A549 (cell line): ENCODE results near the gene ASCL2. TPM values are rescaled to one million over a fixed set of nuclear protein-coding genes. Genes with fewer than 3 reads are reported as not detected.

Experiments
- ATAC-seq, 2 experiments: fragments of 200-7000 bp in 1 of 2; fragments of >200 bp in 1 of 2; cut with Nextera tagmentation in 1 of 2; cut with Tn5 transposase in 1 of 2; 3 replicates each; pipeline versions ENCODE4 v1.8.0 to v1.9.1; 2018 to 2020; ENCODE audit warnings: mild to moderate bottlenecking in 1 of 2, moderate library complexity in 1 of 2
- CTCF ChIA-PET: fragments of 300-600 bp; sonication (Branson Sonifier 250); formaldehyde crosslinking; extraction: SDS; loops from one replicate; lab custom pipeline; 2021; ENCODE audit warnings: antibody characterized with exemption, inconsistent platforms; lab: Yijun Ruan, JAX
- POLR2A ChIA-PET: fragments of 350-600 bp; formaldehyde crosslinking; extraction: SDS; loops from one replicate; lab custom pipeline; 2021; ENCODE audit warnings: antibody characterized with exemption, inconsistent platforms; lab: Yijun Ruan, JAX
- DNase-seq, 2 experiments: peaks; one replicate each; pipeline versions ENCODE4 v3.0.0 to v3.0.0-alpha.2; 2011 to 2016; ENCODE audit warnings: low read depth in 1 of 2, low spot score in 1 of 2
- FAIRE-seq: peaks from 2 replicates; lab custom pipeline; 2011; peaks lifted over from hg19 to GRCh38; lab: Jason Lieb, UNC
- H3K27ac ChIP-seq, 2 experiments: fragments of >200 bp; sonication (Bioruptor Twin); formaldehyde crosslinking; 3 replicates each; pipeline ENCODE4 v1.5.1; 2016 to 2017
- H3K4me1 ChIP-seq: fragments of >200 bp; sonication (Bioruptor Twin); formaldehyde crosslinking; 3 replicates; pipeline ENCODE4 v1.6.1; 2016
- H3K4me2 ChIP-seq: fragments of >200 bp; sonication (Bioruptor Twin); formaldehyde crosslinking; 3 replicates; pipeline ENCODE4 v1.6.1; 2016
- H3K4me3 ChIP-seq: fragments of >200 bp; sonication (Bioruptor Twin); formaldehyde crosslinking; 3 replicates; pipeline ENCODE4 v1.5.1; 2016
- H3K9me3 ChIP-seq: fragments of >200 bp; sonication (Bioruptor Twin); formaldehyde crosslinking; 3 replicates; pipeline ENCODE4 v1.6.1; 2016
- CEBPB ChIP-seq, 2 experiments: fragments of >200 bp in 1 of 2; sonication (Bioruptor Twin) in 1 of 2; formaldehyde crosslinking in 1 of 2; IDR thresholded peaks; 2 replicates each; pipeline ENCODE4 v1.6.1; 2012 to 2016
- EP300 ChIP-seq, 2 experiments: fragments of >200 bp; sonication (Bioruptor Twin); formaldehyde crosslinking; IDR thresholded peaks; 2 replicates in 1 of 2; 3 replicates in 1 of 2; pipeline ENCODE4 v1.6.1; 2016 to 2017
- HDAC2 ChIP-seq: fragments of 200-600 bp; sonication (generic); IDR thresholded peaks from 2 replicates; pipeline ENCODE4 v1.6.1; 2016
- HOXA7 ChIP-seq: fragments of 250-450 bp; sonication (Bioruptor Pico); IDR thresholded peaks from 2 replicates; pipeline ENCODE4 v1.5.0; 2020; ENCODE audit warnings: mild to moderate bottlenecking, moderate library complexity
- JUN ChIP-seq, 2 experiments: fragments of >200 bp; sonication (Bioruptor Twin); formaldehyde crosslinking; IDR thresholded peaks; 2 replicates in 1 of 2; 3 replicates in 1 of 2; pipeline ENCODE4 v1.6.1; 2016 to 2017
- KDM1A ChIP-seq: fragments of 200-600 bp; sonication (generic); IDR thresholded peaks from 2 replicates; pipeline ENCODE4 v1.6.1; 2016; ENCODE audit warnings: low read depth, mild to moderate bottlenecking
- NFE2L2 ChIP-seq: fragments of 150-350 bp; conservative IDR thresholded peaks from 2 replicates; pipeline ENCODE4 v1.6.1; 2014; ENCODE audit warnings: low read length
- NR3C1 ChIP-seq: fragments of >200 bp; sonication (Bioruptor Twin); formaldehyde crosslinking; IDR thresholded peaks from 3 replicates; pipeline ENCODE4 v1.6.1; 2017
- RNF2 ChIP-seq: fragments of 200-600 bp; sonication (generic); IDR thresholded peaks from 2 replicates; pipeline ENCODE4 v1.6.1; 2016; ENCODE audit warnings: low read depth, mild to moderate bottlenecking, antibody characterized with exemption, moderate library complexity, borderline replicate concordance
- SMC3 ChIP-seq: fragments of >200 bp; sonication (Bioruptor Twin); formaldehyde crosslinking; IDR thresholded peaks from 3 replicates; pipeline ENCODE4 v1.6.1; 2018; ENCODE audit warnings: inconsistent platforms
- SREBF2 ChIP-seq: fragments of 450-650 bp; IDR thresholded peaks from 2 replicates; pipeline ENCODE4 v1.6.1; 2014; ENCODE audit warnings: mild to moderate bottlenecking, moderate library complexity
- TFCP2L1 ChIP-seq: fragments of 250-450 bp; sonication (Bioruptor Pico); IDR thresholded peaks from 2 replicates; pipeline ENCODE4 v1.5.0; 2021; ENCODE audit warnings: mild to moderate bottlenecking
- ZFP36 ChIP-seq: fragments of 450-650 bp; IDR thresholded peaks from 2 replicates; pipeline ENCODE4 v1.6.1; 2014; ENCODE audit warnings: borderline replicate concordance; ENCODE audit not compliant: partially characterized antibody
- ZNF302 ChIP-seq: fragments of 250-450 bp; sonication (Bioruptor Pico); IDR thresholded peaks from 2 replicates; pipeline ENCODE4 v1.9.0; 2021; ENCODE audit warnings: inconsistent platforms, mild to moderate bottlenecking, moderate library complexity
- WGBS: methylation state at CpG from one replicate; pipeline ENCODE4 v1.1.6; 2017; ENCODE audit errors: missing lambda C conversion rate; 5-methylcytosine and 5-hydroxymethylcytosine counted together
- polyA plus RNA-seq, 4 experiments: library from polyadenylated mRNA; depleted of rRNA in 3 of 4; stranded (reverse); fragments of >200 nt; fragmentation: RNase III in 1 of 4; extraction: RNeasy Plus Mini Kit Qiagen cat#74134 plus additional on column Dnase treatment in 1 of 4; gene quantifications; 2 replicates in 3 of 4; 3 replicates in 1 of 4; pipeline ENCODE4 v1.2.3, GENCODE V29; 2011 to 2017
- TF ChIP-seq, protein P1 (sequence below): fragments of 150-350 bp; IDR thresholded peaks from 2 replicates; pipeline ENCODE4 v1.6.1; 2014; ENCODE audit warnings: low read depth, mild to moderate bottlenecking, low read length
- TF ChIP-seq, protein P2 (sequence below): fragments of 250-450 bp; sonication (Bioruptor Pico); IDR thresholded peaks from 2 replicates; pipeline ENCODE4 v1.5.0; 2020; ENCODE audit warnings: low read depth, mild to moderate bottlenecking, moderate library complexity
- TF ChIP-seq, protein P3 (sequence below): fragments of >200 bp; sonication (Bioruptor Twin); formaldehyde crosslinking; IDR thresholded peaks from 2 replicates; pipeline ENCODE4 v1.6.1; 2016
- TF ChIP-seq, protein P4 (sequence below): fragments of >200 bp; sonication (Bioruptor Twin); formaldehyde crosslinking; IDR thresholded peaks from 3 replicates; pipeline ENCODE4 v1.5.1; 2016
- TF ChIP-seq, protein P5 (sequence below): fragments of 250-450 bp; sonication (Bioruptor Pico); IDR thresholded peaks from 2 replicates; pipeline ENCODE4 v1.5.0; 2021; ENCODE audit warnings: mild to moderate bottlenecking, moderate library complexity, borderline replicate concordance

The ASCL2 gene
- polyA plus RNA-seq, 2 of the 4 experiments (the other 2 are of a cell fraction) = not detected

DNA sequence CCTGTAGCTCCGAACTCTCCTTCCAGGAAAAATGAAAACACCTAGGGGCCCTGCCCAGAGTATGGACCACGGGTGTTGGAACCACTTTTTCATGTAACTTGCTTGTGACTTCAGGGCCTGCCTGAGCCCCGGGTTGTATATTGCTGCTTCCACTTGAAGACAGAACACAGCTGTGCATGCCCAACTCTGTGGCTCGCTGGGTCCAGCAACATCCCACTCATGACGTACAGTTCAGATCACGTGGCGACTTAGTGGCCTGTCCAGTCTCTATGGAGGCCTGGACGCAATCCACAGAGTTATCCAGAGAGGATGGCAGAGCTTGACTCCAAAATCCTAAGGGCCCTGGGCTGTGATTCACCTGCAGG is 24.5 kb upstream of the ASCL2 start:
- no peak for DNase-seq
- ChIA-PET CTCF (interaction anchor here (1.3 to 30.6 kb wide), 5 partner anchors 10 to 118 kb away, joined by 3 to 903 read pairs (median 22); partner anchors contain the start of gene TSSC4), POLR2A (no interaction called here)
- Histone ChIP-seq H3K9me3 (no peaks in the 10 kb centered on the region), H3K4me2 (no peak overlapping the region), H3K27ac (no peak overlapping the region), H3K4me3 (no peak overlapping the region), H3K4me1 (no peaks in the 10 kb centered on the region)
- ATAC-seq = no peak
- TF ChIP-seq TFCP2L1 (no peak), HDAC2 (no peak), KDM1A (no peak), JUN (IDR thresholded peaks at IDR 0.05) (no peak), SREBF2 (no peak), NR3C1 (no peak), SMC3 (no peak), NFE2L2 (no peak), RNF2 (no peak)
- TF ChIP-seq, protein P1, sequence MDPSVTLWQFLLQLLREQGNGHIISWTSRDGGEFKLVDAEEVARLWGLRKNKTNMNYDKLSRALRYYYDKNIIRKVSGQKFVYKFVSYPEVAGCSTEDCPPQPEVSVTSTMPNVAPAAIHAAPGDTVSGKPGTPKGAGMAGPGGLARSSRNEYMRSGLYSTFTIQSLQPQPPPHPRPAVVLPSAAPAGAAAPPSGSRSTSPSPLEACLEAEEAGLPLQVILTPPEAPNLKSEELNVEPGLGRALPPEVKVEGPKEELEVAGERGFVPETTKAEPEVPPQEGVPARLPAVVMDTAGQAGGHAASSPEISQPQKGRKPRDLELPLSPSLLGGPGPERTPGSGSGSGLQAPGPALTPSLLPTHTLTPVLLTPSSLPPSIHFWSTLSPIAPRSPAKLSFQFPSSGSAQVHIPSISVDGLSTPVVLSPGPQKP = no peak
- 44% methylated on average over 8 of the region's 8 CpGs for WGBS
- FAIRE-seq = no peak

DNA sequence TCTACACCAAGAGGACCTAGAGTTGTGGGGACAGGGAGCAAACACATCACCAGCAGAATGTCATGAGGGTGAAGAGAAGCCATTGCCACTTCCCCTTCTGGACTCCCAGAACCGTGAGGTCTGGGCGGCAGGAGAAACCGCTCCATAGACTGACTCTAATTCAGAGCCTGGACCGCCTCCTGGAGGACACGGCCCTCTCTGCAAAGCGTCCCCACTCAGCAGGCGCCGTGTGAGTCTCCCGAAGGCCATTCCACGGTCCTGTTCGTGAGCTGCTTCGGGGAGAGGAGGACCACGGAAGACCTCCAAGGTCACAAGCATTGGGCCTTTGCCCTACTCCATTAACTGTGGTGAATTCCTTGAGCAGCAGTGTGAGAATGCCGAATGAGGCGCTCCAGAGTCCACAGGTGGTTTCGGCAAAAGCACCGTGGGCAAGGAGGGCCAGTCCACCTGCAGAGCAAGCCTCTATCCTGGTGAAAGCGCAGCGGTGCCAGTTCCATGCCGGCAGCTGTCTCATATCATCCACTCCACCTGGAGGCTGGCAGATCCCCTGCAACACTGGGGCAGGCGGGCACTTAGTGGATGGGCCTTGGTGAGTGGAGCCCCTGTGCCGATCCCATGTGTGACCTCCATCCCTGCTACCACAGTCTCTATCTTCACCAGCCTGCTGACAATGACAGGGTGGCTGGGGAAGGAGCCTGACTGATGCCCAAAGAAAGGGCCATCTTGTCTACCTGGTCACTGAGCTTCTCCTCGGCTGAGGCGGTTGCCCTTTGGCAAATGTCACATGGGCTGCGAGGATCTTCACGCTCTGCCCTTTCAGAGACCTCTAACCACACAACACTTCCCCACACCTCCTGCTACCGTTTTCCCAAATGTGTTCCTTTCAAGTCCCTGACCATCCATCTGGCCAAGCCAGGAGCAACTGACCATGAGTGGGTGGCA is 23.9 kb upstream of the ASCL2 start:
- FAIRE-seq = no peak
- Histone ChIP-seq H3K4me1 (no peaks in the 10 kb centered on the region), H3K9me3 (no peaks in the 10 kb centered on the region), H3K4me3 (no peak overlapping the region), H3K27ac (no peak overlapping the region), H3K4me2 (no peak overlapping the region)
- ChIA-PET CTCF (interaction anchor here (1.3 to 30.6 kb wide), 6 partner anchors 11 to 119 kb away, joined by 3 to 903 read pairs (median 13); partner anchors contain the start of gene TSSC4), POLR2A (no interaction called here)
- WGBS = 75% methylated on average over 24 of the region's 27 CpGs
- ATAC-seq = peak; percentile 31 to 56; a peak in 4 of 6 replicates
- TF ChIP-seq SMC3 = no peak
- no peak for TF ChIP-seq HOXA7 (CRISPR knock-in tag)
- TF ChIP-seq, protein P1 = no peak
- TF ChIP-seq, protein P2, sequence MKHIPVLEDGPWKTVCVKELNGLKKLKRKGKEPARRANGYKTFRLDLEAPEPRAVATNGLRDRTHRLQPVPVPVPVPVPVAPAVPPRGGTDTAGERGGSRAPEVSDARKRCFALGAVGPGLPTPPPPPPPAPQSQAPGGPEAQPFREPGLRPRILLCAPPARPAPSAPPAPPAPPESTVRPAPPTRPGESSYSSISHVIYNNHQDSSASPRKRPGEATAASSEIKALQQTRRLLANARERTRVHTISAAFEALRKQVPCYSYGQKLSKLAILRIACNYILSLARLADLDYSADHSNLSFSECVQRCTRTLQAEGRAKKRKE = no peak
- TF ChIP-seq, protein P3, sequence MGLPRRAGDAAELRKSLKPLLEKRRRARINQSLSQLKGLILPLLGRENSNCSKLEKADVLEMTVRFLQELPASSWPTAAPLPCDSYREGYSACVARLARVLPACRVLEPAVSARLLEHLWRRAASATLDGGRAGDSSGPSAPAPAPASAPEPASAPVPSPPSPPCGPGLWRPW = no peak
- no peak for TF ChIP-seq CEBPB (IDR thresholded peaks at IDR 0.05)
- TF ChIP-seq, protein P4, sequence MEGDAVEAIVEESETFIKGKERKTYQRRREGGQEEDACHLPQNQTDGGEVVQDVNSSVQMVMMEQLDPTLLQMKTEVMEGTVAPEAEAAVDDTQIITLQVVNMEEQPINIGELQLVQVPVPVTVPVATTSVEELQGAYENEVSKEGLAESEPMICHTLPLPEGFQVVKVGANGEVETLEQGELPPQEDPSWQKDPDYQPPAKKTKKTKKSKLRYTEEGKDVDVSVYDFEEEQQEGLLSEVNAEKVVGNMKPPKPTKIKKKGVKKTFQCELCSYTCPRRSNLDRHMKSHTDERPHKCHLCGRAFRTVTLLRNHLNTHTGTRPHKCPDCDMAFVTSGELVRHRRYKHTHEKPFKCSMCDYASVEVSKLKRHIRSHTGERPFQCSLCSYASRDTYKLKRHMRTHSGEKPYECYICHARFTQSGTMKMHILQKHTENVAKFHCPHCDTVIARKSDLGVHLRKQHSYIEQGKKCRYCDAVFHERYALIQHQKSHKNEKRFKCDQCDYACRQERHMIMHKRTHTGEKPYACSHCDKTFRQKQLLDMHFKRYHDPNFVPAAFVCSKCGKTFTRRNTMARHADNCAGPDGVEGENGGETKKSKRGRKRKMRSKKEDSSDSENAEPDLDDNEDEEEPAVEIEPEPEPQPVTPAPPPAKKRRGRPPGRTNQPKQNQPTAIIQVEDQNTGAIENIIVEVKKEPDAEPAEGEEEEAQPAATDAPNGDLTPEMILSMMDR = no peak
- no peak for TF ChIP-seq EP300 (IDR thresholded peaks at IDR 0.05)
- no peak for TF ChIP-seq ZFP36
- TF ChIP-seq ZNF302 (CRISPR knock-in tag) = no peak
- TF ChIP-seq, protein P5, sequence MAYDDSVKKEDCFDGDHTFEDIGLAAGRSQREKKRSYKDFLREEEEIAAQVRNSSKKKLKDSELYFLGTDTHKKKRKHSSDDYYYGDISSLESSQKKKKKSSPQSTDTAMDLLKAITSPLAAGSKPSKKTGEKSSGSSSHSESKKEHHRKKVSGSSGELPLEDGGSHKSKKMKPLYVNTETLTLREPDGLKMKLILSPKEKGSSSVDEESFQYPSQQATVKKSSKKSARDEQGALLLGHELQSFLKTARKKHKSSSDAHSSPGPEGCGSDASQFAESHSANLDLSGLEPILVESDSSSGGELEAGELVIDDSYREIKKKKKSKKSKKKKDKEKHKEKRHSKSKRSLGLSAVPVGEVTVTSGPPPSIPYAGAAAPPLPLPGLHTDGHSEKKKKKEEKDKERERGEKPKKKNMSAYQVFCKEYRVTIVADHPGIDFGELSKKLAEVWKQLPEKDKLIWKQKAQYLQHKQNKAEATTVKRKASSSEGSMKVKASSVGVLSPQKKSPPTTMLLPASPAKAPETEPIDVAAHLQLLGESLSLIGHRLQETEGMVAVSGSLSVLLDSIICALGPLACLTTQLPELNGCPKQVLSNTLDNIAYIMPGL (CRISPR knock-in tag) = no peak
- no peak for DNase-seq
